GM12801 (cell line): ENCODE data around the gene NPTXR.

ENCODE experiments used
- TF ChIP-seq, protein P1 (sequence below): IDR thresholded peaks from one replicate; pipeline ENCODE4 v1.5.1; 2011; ENCODE audit warnings: control low read depth; ENCODE audit not compliant: insufficient read length; ENCODE audit errors: extremely low read depth

The NPTXR gene

DNA sequence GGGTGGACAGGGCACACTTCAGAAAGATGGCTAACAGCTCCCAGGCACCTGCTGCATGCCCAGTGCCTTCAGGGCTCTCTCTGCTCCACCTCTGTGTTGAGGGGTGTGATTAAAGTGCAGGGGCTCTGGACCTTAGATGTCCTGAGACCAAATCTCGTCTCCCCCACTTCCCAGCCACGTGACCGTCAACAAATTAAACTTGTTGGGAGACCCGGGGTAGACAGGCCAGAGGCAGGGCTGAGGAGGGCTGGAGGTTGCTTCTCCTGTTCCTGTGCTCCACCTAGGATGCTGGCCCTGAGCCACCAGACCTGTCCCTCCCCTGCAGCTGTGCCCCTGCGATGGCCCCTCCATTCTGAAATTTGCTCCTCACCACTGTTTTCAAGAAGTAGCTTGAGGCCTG lies 17.0 kb downstream of the NPTXR start:
- TF ChIP-seq, protein P1, sequence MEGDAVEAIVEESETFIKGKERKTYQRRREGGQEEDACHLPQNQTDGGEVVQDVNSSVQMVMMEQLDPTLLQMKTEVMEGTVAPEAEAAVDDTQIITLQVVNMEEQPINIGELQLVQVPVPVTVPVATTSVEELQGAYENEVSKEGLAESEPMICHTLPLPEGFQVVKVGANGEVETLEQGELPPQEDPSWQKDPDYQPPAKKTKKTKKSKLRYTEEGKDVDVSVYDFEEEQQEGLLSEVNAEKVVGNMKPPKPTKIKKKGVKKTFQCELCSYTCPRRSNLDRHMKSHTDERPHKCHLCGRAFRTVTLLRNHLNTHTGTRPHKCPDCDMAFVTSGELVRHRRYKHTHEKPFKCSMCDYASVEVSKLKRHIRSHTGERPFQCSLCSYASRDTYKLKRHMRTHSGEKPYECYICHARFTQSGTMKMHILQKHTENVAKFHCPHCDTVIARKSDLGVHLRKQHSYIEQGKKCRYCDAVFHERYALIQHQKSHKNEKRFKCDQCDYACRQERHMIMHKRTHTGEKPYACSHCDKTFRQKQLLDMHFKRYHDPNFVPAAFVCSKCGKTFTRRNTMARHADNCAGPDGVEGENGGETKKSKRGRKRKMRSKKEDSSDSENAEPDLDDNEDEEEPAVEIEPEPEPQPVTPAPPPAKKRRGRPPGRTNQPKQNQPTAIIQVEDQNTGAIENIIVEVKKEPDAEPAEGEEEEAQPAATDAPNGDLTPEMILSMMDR: no peak

DNA sequence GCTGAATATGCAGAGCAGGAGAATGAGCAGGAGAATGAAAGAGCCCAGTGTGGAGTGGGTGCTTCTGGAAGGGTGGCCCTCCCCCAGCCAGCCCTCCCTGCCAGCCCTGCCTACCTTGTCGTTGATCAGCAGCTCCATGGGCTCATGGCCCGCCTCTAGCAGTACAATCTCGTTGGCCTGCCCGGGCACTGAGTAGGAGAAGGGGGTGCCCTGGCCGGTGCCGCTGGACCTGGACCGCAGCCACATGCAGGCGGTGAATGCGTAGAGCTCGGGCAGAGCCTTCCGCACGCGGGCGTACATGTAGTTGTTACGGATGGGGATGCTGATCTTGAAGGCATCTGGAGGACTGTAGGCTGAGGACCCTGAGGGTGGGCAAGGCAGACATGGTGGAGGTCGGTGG lies 17.4 kb downstream of the NPTXR start:
- TF ChIP-seq, protein P1: no peak

DNA sequence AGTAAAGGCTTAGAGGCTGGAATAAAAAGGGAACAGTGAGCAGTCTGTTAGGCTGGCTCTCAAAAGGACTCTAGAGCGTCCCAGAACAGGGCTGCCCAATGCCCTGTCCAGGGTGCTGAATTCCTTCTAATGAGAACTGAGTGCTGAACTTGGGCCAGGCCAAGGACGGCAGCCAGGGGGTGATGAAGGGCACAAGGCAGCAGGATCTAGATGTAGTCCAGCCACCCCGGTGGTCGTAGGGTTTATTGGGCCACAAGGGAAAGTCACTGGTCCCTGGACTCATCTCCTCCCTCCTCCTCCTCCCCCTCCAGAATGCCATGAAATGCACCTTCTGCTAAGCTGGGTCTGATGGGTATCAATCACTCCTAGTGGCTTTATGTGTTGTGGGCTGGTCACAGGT lies 19.2 kb downstream of the NPTXR start:
- TF ChIP-seq, protein P1: no peak

DNA sequence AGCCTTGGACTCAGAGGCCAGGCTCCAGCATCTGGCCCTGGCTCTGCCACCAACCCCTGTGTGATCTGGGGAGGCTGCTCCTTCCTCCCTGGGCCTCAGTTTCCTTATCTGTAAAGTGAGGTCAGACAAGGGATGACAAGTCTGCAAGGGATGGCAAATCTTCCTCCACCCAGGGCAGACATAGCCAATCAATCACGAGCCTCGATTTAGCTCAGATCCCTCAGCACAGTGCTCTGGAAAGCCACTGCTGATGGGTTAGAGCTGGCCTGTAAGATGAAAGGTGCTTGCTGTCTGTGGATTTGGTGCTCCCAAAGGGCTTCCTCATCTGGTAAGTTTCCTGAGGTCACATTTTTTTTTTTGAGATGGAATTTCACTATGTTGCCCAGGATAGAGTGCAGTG lies 20.2 kb downstream of the NPTXR start:
- TF ChIP-seq, protein P1: no peak

DNA sequence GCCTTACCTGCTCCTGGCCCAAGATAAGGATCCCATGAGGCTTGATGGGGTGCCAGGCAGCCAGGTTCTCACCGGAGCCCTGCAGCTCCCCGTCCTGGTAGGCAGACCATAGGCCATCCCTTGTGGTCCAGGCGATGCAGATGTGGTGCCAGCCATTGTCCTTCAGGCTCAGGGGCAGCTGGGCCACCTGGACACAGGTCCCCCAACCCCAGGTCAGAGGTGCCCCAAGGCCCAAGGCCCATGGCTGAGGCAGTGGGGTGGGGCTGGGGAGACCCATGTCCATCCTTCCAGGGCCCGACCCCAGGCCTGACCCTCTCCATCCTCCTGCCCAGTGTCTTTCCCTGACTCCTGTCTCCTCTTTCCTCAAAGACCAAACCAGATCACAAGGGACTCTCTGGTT lies 20.8 kb downstream of the NPTXR start:
- TF ChIP-seq, protein P1: no peak

DNA sequence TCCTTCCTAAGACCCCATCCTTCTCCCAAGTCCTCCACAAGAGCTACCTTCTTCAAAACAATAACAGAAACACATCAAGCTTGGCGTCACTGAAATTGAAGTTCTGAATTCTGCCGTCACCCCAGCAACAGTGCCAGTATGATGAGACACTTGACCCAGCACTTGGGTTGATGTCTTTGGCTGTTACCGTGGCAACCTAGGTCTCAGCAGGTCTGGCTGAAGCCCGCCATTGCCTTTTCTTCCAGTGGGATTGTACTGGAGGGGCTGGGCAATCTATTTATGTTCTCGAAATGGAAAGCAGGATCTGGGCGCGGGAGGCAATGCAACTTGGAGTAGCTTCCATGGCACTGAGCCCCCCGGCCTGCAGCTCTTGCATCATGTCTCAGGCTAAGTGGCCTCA lies 23.8 kb downstream of the NPTXR start:
- TF ChIP-seq, protein P1: no peak

DNA sequence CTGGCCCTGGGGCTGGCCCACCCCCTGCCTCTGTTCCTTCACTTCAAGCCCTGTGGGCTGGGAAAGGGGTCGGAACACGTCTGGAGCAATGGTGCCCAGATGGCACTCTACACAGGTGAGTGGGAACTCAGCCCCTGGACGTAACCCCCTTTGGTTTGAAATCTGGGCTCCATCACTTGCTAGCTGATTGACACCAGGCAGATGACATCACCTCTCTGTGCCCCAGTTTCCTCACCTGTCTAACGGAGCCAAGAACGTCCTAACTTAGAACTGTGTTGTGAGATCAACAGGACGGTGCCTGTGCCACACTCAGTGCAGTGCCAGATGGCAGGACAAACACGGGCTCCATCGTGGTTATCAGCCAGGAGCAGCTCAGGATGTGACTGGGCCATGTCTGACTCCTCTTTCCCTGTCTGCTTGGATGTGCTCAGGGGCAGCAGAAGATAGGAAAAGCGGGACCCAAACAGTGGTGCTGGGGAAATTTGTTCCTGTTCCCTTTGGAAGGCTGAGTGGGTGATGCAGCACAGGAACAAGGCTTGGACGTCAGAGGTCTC lies 24.4 kb downstream of the NPTXR start:
- TF ChIP-seq, protein P1: no peak
